SK-N-SH (cell line): ENCODE data around the gene DLG2. TPM values are rescaled to one million over a fixed set of nuclear protein-coding genes. Genes with fewer than 3 reads are reported as not detected.
"Not testable (repeated sequence)": the region's sequence is repeated elsewhere in the genome, so short reads cannot be mapped to it uniquely, and the experiment has no call there.

Experiments
- CTCF ChIA-PET: fragments of 300-600, 350-600 bp; formaldehyde crosslinking; extraction: SDS; loops from one replicate; lab custom pipeline; 2021; lab: Yijun Ruan, JAX
- POLR2A ChIA-PET: fragments of 350-600 bp; sonication (Branson Sonifier 250); formaldehyde crosslinking; extraction: SDS; loops from one replicate; lab custom pipeline; 2020; ENCODE audit warnings: antibody characterized with exemption, inconsistent platforms; lab: Yijun Ruan, JAX
- DNase-seq: peaks from one replicate; pipeline ENCODE4 v3.0.0; 2012
- H2AFZ ChIP-seq: fragments of 200-600 bp; sonication (generic); 2 replicates; pipeline ENCODE4 v1.8.1; 2016; ENCODE audit warnings: antibody characterized with exemption, mild to moderate bottlenecking, low read depth
- H3F3A ChIP-seq: fragments of 200-600 bp; sonication (generic); replicated peaks from 2 replicates; pipeline ENCODE3; 2016; ENCODE audit warnings: antibody characterized with exemption, mild to moderate bottlenecking; ENCODE audit not compliant: insufficient read depth
- H3K27ac ChIP-seq, 2 experiments: fragments of 200-500 bp in 1 of 2; fragments of 200-600 bp in 1 of 2; sonication (Bioruptor generic) in 1 of 2; sonication (generic), shearing (Covaris generic) in 1 of 2; 2 replicates each; pipeline versions ENCODE4 v1.5.1 to v1.6.1; 2014 to 2016; ENCODE audit warnings: low read depth in 2 of 2, inconsistent platforms in 1 of 2, low read length in 1 of 2, mild to moderate bottlenecking in 1 of 2, mixed read lengths in 1 of 2
- H3K27me3 ChIP-seq: fragments of 200-600 bp; sonication (generic), shearing (Covaris generic); 2 replicates; pipeline ENCODE4 v1.6.1; 2016; ENCODE audit warnings: mixed run types; ENCODE audit not compliant: insufficient read depth
- H3K36me3 ChIP-seq, 2 experiments: fragments of 200-500 bp in 1 of 2; fragments of 200-600 bp in 1 of 2; sonication (Bioruptor generic) in 1 of 2; sonication (generic) in 1 of 2; replicated peaks in 1 of 2; 2 replicates each; pipeline versions ENCODE3 to v1.5.1; 2014 to 2016; ENCODE audit warnings: low read length in 1 of 2, mild to moderate bottlenecking in 1 of 2; ENCODE audit not compliant: insufficient read depth in 2 of 2, control insufficient read depth in 1 of 2
- H3K4me1 ChIP-seq, 2 experiments: fragments of 200-500 bp in 1 of 2; fragments of 200-600 bp in 1 of 2; sonication (Bioruptor generic) in 1 of 2; sonication (generic), shearing (Covaris generic) in 1 of 2; 2 replicates each; pipeline versions ENCODE4 v1.5.1 to v1.6.1; 2014 to 2016; ENCODE audit warnings: low read depth in 1 of 2, low read length in 1 of 2, mixed run types in 1 of 2; ENCODE audit not compliant: insufficient read depth in 2 of 2, control insufficient read depth in 1 of 2
- H3K4me2 ChIP-seq: fragments of 200-600 bp; sonication (generic), shearing (Covaris generic); 2 replicates; pipeline ENCODE4 v1.6.1; 2017; ENCODE audit warnings: mixed run types
- H3K4me3 ChIP-seq, 2 experiments: fragments of 200-500 bp in 1 of 2; fragments of 200-600 bp in 1 of 2; sonication (Bioruptor generic) in 1 of 2; sonication (generic), shearing (Covaris generic) in 1 of 2; 2 replicates each; pipeline versions ENCODE4 v1.5.1 to v1.8.1; 2014 to 2016; ENCODE audit warnings: low read depth in 2 of 2, inconsistent platforms in 1 of 2, low read length in 1 of 2, mild to moderate bottlenecking in 1 of 2, mixed read lengths in 1 of 2, moderate library complexity in 1 of 2
- H3K79me2 ChIP-seq: fragments of 200-600 bp; sonication (generic); 2 replicates; pipeline ENCODE4 v1.8.1; 2017; ENCODE audit warnings: mild to moderate bottlenecking; ENCODE audit not compliant: insufficient read depth
- H3K9ac ChIP-seq: fragments of 200-600 bp; sonication (generic); 2 replicates; pipeline ENCODE4 v1.6.1; 2017; ENCODE audit warnings: mixed run types
- H3K9me2 ChIP-seq: fragments of 200-600 bp; sonication (generic); 2 replicates; pipeline ENCODE4 v1.6.1; 2017; ENCODE audit warnings: mixed run types
- H3K9me3 ChIP-seq: fragments of 200-600 bp; sonication (generic); 2 replicates; pipeline ENCODE4 v1.6.1; 2017; ENCODE audit warnings: mixed run types, mild to moderate bottlenecking, moderate library complexity
- H4K20me1 ChIP-seq: fragments of 200-600 bp; sonication (generic); 2 replicates; pipeline ENCODE4 v1.6.1; 2017; ENCODE audit warnings: mild to moderate bottlenecking, mixed run types; ENCODE audit not compliant: insufficient read depth
- CHD2 ChIP-seq: fragments of 150-350 bp; IDR thresholded peaks from 2 replicates; pipeline ENCODE4 v1.6.1; 2018; ENCODE audit warnings: low read length; ENCODE audit not compliant: partially characterized antibody
- EP300 ChIP-seq, 2 experiments: IDR thresholded peaks; 2 replicates each; pipeline versions ENCODE4 v1.4.0 to v1.6.1; 2012; ENCODE audit warnings: borderline replicate concordance in 1 of 2, low read depth in 1 of 2, low read length in 1 of 2
- FOXJ3 ChIP-seq: sonication (generic); formaldehyde crosslinking; IDR thresholded peaks from 2 replicates; pipeline ENCODE4 v1.5.1; 2020; ENCODE audit warnings: mild to moderate bottlenecking, missing genetic modification reagents
- FOXM1 ChIP-seq: IDR thresholded peaks from 2 replicates; pipeline ENCODE4 v1.4.0; 2012; ENCODE audit warnings: low read depth, mild to moderate bottlenecking
- GABPA ChIP-seq: IDR thresholded peaks from 2 replicates; pipeline ENCODE4 v1.4.0; 2012; ENCODE audit warnings: low read depth, mild to moderate bottlenecking
- MEF2A ChIP-seq: IDR thresholded peaks from 2 replicates; pipeline ENCODE4 v1.4.0; 2012; ENCODE audit warnings: low read depth, borderline replicate concordance
- NFIC ChIP-seq: IDR thresholded peaks from 2 replicates; pipeline ENCODE4 v1.4.0; 2012; ENCODE audit warnings: borderline replicate concordance
- NRF1 ChIP-seq: IDR thresholded peaks from 2 replicates; pipeline ENCODE4 v1.6.1; 2012; ENCODE audit warnings: low read depth, mild to moderate bottlenecking, low read length
- POLR2AphosphoS5 ChIP-seq: IDR thresholded peaks from 2 replicates; pipeline ENCODE4 v1.6.1; 2012; ENCODE audit warnings: low read depth, low read length
- SIN3A ChIP-seq: IDR thresholded peaks from 2 replicates; pipeline ENCODE4 v1.6.1; 2012; ENCODE audit warnings: low read depth, mild to moderate bottlenecking, low read length, moderate library complexity, borderline replicate concordance
- SMC3 ChIP-seq: IDR thresholded peaks from 2 replicates; pipeline ENCODE4 v1.6.1; 2012; ENCODE audit warnings: low read depth, low read length, improper control_type of control experiment
- TAF1 ChIP-seq: IDR thresholded peaks from 2 replicates; pipeline ENCODE4 v1.6.1; 2012; ENCODE audit warnings: low read depth, mild to moderate bottlenecking, low read length, moderate library complexity, borderline replicate concordance
- WGBS: methylation state at CpG from one replicate; pipeline ENCODE4 v1.1.6; 2017; ENCODE audit warnings: low lambda C conversion rate; 5-methylcytosine and 5-hydroxymethylcytosine counted together
- polyA plus RNA-seq, 3 experiments: library from polyadenylated mRNA; depleted of rRNA; stranded (reverse); fragments of >200 nt; gene quantifications; 2 replicates each; pipeline ENCODE4 v1.2.3, GENCODE V29; 2012
- TF ChIP-seq, protein P1 (sequence below): IDR thresholded peaks from 2 replicates; pipeline ENCODE4; 2012

Gene DLG2
- polyA plus RNA-seq, 1 of the 3 experiments (the other 2 are of a cell fraction): 0.21 TPM

DNA sequence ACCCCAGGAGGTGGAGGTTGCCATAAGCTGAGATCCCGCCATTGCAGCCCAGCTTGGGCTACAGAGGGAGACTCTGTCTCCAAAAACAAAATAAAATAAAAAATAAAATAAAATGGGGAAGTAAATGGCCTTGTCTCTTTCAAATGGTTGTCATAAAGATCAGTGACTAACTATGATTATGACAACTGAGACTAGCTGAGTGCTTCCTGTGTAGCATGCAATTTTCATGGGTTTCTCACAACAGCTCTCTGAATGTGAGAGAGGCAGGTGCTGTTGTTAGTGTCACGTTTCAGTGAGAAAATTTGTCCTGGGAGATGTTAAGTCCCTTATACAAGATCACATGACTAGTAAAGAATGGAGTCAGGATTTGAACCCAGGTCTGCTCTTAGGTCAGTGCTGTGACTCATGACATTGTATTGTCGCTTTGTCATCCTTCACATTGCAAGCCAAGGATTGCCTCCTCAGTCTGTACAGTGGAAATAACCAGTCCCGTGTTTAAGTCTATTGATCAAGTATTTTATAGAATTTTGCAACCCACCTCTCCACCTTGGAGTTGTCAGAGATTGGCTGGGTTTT, 2177.7 kb downstream of the DLG2 start:
- Histone ChIP-seq H3K27me3 (no peaks in the 10 kb centered on the region), H3K4me1 (no peaks in the 10 kb centered on the region), H2AFZ (no peak overlapping the region), H3K4me2 (no peak overlapping the region), H4K20me1 (no peaks in the 10 kb centered on the region), H3K27ac (no peak overlapping the region), H3K9me2 (no peaks in the 10 kb centered on the region), H3K9ac (no peak overlapping the region), H3K79me2 (no peaks in the 10 kb centered on the region)
- WGBS: 38% methylated on average over 4 of the region's 4 CpGs
- POLR2A ChIA-PET: no interaction called here
- TF ChIP-seq FOXM1 (no peak), NRF1 (no peak), EP300 (IDR thresholded peaks at IDR 0.05; ENCODE audit: borderline replicate concordance in 1 of 2, low read depth in 1 of 2, low read length in 1 of 2) (no peak), SMC3 (no peak), FOXJ3 (CRISPR knock-in tag) (no peak), SIN3A (no peak), MEF2A (no peak), CHD2 (no peak), POLR2AphosphoS5 (no peak)
- TF ChIP-seq, protein P1, sequence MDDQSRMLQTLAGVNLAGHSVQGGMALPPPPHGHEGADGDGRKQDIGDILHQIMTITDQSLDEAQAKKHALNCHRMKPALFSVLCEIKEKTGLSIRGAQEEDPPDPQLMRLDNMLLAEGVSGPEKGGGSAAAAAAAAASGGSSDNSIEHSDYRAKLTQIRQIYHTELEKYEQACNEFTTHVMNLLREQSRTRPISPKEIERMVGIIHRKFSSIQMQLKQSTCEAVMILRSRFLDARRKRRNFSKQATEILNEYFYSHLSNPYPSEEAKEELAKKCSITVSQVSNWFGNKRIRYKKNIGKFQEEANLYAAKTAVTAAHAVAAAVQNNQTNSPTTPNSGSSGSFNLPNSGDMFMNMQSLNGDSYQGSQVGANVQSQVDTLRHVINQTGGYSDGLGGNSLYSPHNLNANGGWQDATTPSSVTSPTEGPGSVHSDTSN: no peak
- TF ChIP-seq, all 33 proteins: peak for 0
- Histone ChIP-seq H3K36me3 (no peaks in the 10 kb centered on the region), H3K9me3 (no peaks in the 10 kb centered on the region), H3K4me3 (no peak overlapping the region), H3F3A (no peaks in the 10 kb centered on the region)
- CTCF ChIA-PET: no interaction called here
- DNase-seq: no peak

DNA sequence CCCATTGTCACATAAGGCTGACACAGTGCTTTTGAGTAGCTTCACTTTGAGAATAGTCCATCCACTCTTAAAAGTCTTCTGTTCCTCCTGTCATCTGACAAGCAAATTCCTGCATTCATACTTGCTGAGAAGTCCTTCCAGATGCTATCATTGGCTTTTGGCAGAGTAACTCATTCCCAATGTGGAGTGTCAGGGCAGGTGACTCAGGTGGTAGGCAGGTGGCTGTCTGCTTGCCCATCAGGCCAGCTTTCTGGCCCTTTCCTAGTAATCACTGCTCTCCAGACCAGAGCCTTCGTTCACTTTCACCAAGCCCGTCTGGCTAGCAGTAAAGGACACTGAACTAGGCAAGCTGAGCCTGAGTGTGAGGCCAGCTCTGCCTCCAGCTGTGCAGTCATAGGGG, 2178.5 kb downstream of the DLG2 start:
- no peaks in the 10 kb centered on the region for H3K9me3 ChIP-seq
- no peaks in the 10 kb centered on the region for H3K36me3 ChIP-seq
- no peak overlapping the region for H3K9ac ChIP-seq
- no peaks in the 10 kb centered on the region for H3K9me2 ChIP-seq
- no peaks in the 10 kb centered on the region for H3F3A ChIP-seq
- H3K4me3 ChIP-seq: no peak overlapping the region
- WGBS: 50% methylated on average over 2 of the region's 2 CpGs
- no peak for DNase-seq
- no peaks in the 10 kb centered on the region for H3K4me1 ChIP-seq
- ChIA-PET POLR2A (no interaction called here), CTCF (no interaction called here)
- TF ChIP-seq NFIC (no peak), GABPA (no peak), TAF1 (no peak)
- TF ChIP-seq, protein P1: no peak
- no peak overlapping the region for H3K4me2 ChIP-seq
- no peaks in the 10 kb centered on the region for H3K27me3 ChIP-seq
- H4K20me1 ChIP-seq: no peaks in the 10 kb centered on the region
- H3K27ac ChIP-seq: no peak overlapping the region
- H3K79me2 ChIP-seq: no peaks in the 10 kb centered on the region
- no peak overlapping the region for H2AFZ ChIP-seq

DNA sequence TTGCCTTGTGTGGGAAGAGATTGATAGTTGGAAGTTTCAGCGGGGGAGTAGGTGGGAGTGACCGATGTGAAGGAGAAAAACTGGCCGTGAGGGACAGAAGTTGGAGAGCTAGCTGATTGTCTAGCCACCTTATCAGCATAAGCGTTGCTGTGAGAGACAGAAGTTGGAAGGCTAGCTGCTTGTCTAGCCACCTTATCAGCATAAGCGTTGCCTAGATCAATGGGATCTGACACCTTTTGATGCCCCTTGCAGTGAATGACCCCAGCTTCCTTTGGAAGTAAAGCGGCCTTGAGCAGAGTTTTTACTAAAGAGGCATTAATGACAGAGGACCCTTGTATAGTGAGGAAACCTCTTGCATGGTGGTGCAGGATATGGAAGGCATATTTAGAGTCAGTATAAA, 2183.3 kb downstream of the DLG2 start:
- POLR2A ChIA-PET, H3K27ac ChIP-seq, H3K4me1 ChIP-seq, H3K9me3 ChIP-seq, H3K27me3 ChIP-seq, H3K79me2 ChIP-seq, H4K20me1 ChIP-seq, H3K9ac ChIP-seq, H3K9me2 ChIP-seq, H3K4me3 ChIP-seq, H3K4me2 ChIP-seq, H3F3A ChIP-seq, CTCF ChIA-PET, DNase-seq, H3K36me3 ChIP-seq, H2AFZ ChIP-seq: not testable (repeated sequence)
- 59% methylated on average over 5 of the region's 6 CpGs for WGBS
